ENCODE results near the gene CDKN2D. TPM values are rescaled to one million over a fixed set of nuclear protein-coding genes. Genes with fewer than 3 reads are reported as not detected.

CDKN2D gene
- 12.4 and 15.6 TPM in 2 replicates for total RNA-seq (2014; rRNA removed; shearing (Covaris generic))

DNA sequence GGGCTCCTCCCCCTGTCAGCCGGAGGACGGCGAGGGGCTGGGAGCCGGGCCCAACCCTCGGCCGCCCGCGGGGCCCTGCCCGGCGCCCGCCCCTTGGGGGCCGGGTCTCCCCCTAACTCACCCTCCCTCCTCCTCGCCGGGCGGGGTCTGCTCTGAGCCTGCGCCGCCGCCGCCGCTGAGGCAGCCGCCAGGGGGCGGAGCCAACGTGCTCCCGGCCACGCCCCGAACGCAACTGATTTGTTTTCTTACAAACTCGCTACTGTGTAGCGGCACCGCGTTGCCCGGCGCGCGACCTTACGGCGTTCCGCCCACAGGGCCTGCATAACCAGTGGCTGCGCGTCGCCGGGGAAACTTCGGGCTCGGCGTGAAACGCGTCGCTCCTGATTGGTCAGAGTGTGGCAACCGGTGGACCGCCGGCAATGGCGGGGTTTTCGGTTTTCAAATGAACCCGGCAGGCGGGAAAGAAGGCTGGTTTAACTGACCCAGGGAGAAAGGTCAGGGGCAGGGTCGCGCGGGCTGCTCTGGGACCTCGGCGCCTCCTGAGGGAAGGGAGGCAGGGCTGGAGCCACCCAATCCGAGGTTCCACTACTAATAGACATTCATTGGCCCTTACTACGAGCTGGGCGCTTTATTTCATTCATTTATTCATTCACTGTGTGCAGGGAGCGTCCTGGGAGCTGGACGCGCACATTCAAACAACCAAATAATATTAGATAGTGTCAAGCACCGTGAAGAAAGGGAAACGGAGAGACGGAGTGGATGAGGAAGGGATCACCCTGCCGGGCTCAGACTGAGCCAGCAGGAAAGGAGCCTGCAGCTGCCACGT is at the start of gene CDKN2D:
Gene CDKN2D (minus strand): TSS at position 154 of the 826 bp plus-strand sequence. CDS start 326 bp downstream, outside the sequence.
- peak; percentile 99 for DNase-seq (ENCODE audit: low spot score)
- in situ Hi-C loops (cut with HindIII; ENCODE audit: low sequenced_read_pairs) = no loop called here

DNA sequence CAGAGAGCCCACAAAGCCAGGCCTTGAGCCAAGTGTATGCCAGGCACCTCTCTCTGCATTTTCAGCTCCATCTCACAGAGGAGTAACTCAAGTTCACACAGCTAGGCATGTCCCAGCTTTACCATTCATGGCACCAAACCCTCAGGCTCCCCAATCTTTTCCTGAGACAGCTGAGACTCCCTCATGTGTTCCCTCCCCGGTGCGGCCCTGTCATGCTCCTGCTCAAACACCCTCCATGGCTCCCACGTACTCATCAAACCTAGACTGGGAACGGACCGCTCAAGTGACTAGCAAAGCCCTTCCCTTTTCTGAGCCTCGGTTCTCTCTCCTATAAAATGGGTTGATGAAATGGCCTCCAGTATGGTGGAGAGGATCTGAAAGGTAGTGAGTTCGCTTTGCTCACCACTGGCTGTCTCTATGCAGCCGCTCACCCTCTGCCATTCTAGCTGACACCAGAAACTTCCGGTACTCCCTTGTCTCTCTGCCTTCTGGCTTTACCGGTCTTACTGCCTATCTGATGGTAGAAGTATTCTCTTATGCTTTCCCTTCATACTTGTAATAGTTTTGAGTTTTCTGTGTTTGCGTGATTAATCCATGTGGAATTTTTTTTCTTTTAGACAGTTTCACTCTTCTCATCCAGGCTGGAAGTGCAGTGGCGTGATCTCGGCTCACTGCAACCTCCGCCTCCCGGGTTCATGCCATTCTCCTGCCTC is 48.8 kb upstream of the CDKN2D start:
- in situ Hi-C loops (cut with HindIII; ENCODE audit: low sequenced_read_pairs) = no loop called here
- DNase-seq (ENCODE audit: low spot score) = no peak

DNA sequence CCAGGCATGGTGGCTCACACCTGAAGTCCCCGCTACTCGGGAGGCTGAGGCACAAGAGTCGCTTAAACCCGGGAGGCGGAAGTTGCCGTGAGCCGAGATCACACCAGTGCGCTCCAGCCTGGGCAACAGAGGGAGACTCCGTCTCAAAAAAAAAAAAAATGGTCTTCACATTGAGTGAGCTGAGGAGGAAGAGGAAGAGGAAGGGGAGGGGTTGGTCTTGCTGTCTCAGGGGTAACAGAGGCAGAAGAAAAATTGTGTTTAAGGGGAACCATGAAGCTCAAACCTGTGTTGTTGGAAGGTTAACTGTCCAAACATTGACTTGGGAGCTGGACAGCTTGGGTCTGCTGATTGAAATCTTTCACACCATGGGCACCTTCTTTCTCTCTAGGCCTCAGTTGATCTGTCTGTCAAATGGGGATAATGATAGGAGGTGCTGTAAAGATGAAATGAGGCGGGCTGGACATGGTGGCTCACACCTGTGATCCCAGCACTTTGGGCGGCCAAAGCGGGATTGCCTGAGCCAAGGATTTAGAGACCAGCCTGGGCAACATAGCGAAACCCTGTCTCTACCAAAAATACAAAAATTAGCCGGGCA is 46.7 kb upstream of the CDKN2D start:
- DNase-seq (ENCODE audit: low spot score) = no peak
- in situ Hi-C loops (cut with HindIII; ENCODE audit: low sequenced_read_pairs) = no loop called here

DNA sequence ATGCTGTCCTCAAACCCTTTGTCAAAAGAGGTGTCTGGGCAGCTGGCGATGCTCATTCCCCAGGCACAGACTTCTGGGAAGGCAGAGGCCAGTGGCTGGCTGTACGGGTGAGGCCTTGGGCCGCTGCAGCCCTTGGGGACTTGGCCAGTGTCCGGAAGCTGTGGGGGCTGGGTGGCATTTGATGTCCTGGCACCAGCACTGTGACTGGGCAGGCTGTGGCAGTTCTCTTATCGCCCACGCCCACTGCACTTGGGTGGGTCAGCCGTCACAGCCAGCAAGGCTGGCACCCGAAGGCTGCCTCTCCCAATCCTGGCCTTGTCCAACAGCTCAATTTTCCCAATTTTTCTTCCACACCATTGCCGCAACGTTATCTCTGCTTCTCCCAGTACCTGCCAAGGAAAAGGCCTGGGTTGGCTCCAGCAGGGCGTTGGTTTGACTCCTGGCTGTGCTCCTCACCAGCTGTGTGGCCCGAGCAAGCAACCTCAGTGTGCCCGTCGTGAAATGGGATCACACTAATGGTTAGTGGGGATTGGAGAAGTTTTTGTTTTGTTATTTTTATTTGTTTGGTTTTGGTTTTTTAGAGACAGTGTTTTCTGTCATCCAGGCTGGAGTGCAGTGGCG is 43.8 kb upstream of the CDKN2D start:
- in situ Hi-C loops (cut with HindIII; ENCODE audit: low sequenced_read_pairs) = no loop called here

DNA sequence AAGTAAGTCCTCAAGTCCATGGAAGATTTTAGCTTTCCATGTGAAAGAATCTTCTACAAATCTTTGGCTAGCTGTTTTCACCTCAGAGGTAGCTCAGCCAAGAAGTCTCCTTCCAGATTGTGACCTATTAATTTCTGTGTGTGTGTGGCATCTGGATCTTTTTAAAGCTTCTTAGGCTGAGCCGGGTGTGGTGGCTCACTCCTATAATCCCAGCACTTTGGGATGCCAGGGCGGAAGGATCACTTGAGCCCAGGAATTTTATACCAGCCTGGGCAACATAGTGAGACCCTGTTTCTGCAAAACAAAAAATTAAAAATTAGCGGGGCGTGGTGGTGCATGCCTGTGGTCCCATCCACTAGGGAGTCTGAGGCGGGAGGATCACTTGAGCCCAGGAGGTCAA is 43.1 kb upstream of the CDKN2D start:
- in situ Hi-C loops (cut with HindIII; ENCODE audit: low sequenced_read_pairs) = no loop called here
- DNase-seq (ENCODE audit: low spot score) = peak; percentile 26

More for the DNA sequence above, 43.8 kb upstream of the CDKN2D start:
- DNase-seq (ENCODE audit: low spot score) = peak; percentile 17

DNA sequence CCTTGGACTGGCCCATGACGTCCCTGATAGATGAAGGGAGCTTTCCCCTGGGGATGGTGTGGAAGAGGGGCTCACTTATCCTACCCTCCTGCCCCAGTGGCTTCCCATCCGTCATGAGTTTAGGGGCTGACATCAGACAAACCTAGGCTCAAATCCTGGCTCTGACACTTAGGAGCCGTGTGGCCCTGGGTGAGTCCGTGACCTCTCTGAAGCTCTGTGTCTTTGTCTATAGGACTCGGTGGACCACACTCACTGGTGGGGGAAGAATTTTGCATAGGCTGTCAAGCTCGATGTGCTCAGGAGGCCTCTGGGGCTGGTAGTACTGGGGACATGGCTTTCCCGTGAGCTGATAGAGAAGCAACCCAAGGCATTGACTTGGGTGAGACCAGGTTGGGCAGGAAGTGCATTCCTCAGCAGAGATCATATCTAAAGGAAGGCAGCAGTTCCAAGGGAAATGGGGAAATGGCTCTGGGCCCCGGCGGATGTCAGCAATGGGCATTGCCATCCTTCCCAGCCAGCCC is 35.7 kb upstream of the CDKN2D start:
- no peak for DNase-seq (ENCODE audit: low spot score)
- in situ Hi-C loops (cut with HindIII; ENCODE audit: low sequenced_read_pairs) = no loop called here

DNA sequence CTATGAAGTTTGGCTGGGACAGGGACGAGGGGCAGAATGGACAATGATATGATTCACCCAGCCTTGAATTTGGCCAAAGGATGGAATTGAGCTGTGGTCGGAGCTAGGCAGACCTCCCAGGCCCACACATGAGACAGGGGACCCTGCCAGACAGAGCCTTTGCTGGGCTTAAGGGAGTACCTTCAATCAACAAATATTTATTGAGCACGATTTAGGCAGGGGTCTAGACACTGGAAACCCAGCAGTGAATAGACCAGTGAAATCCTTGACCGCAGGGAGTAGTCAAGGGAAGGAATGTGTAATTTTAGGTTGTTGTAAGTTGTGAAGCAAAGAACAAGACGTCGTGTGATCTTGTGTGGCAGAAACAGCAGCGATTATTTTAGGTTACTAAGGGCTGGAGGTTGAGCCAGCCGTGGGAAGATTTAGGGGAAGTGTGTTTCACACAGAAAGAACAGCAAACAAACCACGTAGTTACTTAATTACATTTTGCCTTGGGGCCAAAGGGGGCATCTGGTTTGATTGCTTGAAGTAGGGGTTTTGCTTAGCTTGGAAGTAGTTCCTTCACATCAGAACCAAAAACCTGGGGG is 35.2 kb upstream of the CDKN2D start:
- in situ Hi-C loops (cut with HindIII; ENCODE audit: low sequenced_read_pairs) = no loop called here
- DNase-seq (ENCODE audit: low spot score) = no peak

DNA sequence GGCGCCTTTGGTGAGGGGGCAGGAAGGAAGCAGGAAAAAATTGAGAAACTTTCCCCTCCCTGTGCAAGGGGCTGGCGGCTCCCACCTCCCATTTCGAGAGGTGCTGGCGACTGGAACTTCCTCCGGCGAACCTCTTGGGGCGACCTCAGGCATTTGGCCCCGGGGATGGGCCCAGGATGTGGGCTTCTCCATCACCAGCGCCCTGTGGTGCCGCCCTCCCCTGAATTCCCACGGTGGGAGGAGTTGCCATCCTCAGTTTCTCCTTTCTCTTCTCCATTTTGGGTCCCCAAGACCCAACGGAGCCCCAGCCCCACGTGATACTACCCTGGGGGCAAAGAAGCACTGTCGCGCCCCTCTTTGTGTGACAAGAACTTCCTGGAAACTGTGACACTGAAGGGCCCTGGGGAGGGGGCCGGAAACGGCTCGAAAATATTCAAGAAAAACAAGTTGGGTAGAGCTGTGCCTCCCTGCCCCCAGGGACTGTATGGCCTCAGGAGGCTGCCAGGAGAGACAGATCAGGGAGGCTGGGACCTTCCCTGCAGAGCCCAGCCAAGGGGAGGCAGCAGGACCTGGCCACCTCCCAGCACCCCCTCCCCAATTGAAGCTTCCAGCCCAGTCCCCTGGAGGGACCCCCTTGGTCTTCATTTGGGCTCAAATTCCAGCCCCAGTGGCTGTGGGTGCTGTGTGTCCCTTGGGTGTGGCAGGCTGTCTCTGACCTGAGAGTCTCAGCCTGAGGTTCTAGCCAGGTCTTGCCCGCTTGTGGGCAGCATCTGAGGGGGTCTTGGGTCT is 34.5 kb upstream of the CDKN2D start:
- no peak for DNase-seq (ENCODE audit: low spot score)
- in situ Hi-C loops (cut with HindIII; ENCODE audit: low sequenced_read_pairs) = no loop called here

DNA sequence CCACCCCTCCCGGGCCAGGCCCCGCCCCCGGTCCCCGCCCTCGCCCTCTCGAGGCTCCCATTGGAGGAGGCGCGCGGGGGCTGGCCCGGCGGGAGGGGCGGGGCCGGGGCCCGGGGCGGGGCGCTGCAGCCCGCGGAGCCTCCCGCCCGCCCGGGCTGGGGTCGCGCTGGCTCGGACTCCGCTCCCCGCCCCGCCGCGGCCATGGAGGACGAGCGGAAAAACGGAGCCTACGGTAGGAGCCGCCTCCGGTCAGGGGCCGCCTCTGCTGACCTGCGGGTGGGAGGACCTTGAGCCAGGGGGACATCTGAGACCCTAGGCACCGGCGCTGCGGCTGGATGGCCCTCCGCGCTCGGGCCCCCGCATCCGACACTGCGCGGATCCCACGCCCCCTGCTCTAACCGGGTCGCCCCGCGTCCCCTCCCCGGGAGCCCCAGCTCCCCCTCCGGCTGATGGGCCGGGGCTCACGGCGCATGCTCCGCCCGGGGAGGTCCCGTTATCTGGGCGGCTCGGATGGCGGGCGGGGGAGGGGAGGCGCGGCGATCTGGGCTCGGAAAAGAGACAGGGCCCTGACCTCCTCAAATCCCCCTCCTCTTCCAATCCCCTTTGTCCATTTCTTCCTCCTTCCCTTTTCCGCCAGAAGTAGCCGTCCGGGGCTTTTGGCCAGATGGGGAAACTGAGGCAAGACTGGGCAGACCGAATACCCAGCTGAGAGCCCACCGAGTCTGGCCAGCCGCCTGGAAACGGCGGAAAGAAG is 33.7 kb upstream of the CDKN2D start:
- DNase-seq (ENCODE audit: low spot score) = peak; percentile 83

DNA sequence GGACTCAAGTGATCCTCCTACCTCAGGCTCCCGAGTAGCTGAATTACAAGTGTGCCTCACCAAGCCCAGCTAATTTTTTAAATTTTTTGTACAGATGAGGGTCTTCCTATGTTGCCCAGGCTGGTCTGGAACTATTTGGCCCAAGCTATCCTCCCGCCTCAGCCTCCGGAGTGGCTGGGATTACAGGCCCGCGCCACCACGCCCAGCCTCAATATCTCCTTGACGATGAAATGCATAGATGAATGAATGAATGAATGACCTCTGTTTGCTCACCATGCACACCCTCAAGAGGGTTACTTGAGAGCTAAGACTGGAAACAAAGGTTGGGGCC is 33.2 kb upstream of the CDKN2D start:
- no peak for DNase-seq (ENCODE audit: low spot score)
- in situ Hi-C loops (cut with HindIII; ENCODE audit: low sequenced_read_pairs) = no loop called here

More for the DNA sequence above, 33.7 kb upstream of the CDKN2D start:
- in situ Hi-C loops (cut with HindIII; ENCODE audit: low sequenced_read_pairs) = no loop called here

DNA sequence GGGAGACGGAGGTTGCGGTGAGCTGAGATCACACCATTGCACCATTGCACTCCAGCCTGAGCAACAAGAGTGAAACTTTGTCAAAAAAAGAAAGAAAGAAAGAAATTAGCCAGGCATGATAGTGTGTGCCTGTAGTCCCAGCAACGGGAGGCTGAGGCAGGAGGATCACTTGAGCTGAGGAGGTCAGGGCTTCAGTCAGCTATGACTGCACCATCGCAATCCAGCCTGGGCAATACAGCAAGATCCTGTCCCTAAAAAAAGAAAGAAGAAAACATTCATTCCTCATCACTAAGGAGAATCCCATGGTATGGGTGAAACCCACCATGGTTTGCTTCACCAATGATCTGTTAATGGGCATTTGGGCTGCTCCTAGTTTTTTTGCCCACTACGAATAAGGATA is 31.4 kb upstream of the CDKN2D start:
- DNase-seq (ENCODE audit: low spot score) = no peak
- in situ Hi-C loops (cut with HindIII; ENCODE audit: low sequenced_read_pairs) = no loop called here

DNA sequence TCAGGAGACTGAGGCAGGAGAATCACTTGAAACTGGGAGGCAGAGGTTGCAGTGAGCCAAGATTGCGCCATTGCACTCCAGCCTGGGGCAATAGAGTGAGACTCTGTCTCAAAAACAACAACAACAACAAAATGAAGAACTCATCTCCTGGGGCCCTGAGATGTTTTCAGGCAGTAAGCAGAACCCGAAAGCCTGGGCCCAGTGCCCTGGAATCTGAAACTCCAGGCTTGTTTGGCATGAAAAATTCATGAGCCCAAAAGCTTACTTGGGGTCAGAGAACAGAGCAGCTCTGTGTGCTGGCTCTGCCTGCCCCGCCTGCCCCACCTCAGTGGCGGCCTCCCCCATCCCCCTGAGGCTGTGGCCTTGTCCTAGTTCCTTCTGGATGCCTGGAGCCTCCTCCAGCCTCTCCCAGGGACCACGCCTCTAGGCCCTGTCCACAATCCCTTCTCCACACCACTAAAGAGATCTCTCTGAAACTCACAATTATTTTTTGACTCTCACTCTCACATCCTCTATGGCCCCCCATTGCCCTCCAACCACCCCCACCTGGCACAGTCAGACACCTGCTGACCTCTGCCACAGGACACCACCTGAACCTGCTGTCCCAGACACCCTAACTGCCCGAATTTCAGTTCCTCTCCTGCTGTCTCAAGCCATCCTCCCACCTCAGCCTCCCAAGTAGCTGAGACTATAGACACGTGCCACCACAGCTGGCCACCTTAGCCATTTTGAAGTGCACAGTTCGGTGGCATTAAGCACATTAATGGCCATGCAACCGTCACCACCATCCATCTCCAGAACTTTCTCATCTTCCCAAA is 25.2 kb upstream of the CDKN2D start:
- in situ Hi-C loops (cut with HindIII; ENCODE audit: low sequenced_read_pairs) = no loop called here
- peak; percentile 22 for DNase-seq (ENCODE audit: low spot score)

DNA sequence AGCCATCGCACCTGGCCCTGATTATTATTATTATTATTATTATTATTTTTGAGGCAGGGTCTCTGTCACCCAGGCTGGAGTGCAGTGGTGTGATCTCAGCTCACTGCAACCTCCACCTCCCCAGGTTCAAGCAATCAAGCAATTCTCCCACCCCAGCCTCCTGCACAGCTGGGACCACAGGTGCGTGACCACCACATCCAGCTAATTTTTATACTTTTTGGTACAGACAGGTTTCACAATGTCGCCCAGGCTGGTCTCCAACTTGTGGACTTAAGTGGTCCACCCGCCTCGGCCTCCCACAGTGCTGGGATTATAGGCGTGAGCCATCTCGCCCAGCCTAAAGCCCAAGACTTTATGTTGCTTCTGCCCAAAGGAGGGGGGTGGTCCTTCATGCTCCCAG is 24.4 kb upstream of the CDKN2D start:
- in situ Hi-C loops (cut with HindIII; ENCODE audit: low sequenced_read_pairs) = no loop called here
- no peak for DNase-seq (ENCODE audit: low spot score)

DNA sequence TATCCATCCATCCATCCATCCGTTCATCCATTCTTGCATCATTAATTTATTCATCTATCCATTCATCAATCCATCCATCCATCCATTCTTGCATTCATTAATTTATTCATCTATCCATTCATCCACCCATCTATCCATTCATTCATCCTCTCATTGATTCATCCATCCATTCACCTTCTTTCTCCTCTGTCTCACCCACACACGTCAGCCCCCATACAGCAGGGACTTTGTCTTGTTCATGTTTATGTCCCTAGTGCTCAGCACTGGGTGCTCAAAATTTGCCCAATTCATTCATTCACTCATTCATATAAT is 19.0 kb upstream of the CDKN2D start:
- in situ Hi-C loops (cut with HindIII; ENCODE audit: low sequenced_read_pairs) = no loop called here
- DNase-seq (ENCODE audit: low spot score) = no peak

DNA sequence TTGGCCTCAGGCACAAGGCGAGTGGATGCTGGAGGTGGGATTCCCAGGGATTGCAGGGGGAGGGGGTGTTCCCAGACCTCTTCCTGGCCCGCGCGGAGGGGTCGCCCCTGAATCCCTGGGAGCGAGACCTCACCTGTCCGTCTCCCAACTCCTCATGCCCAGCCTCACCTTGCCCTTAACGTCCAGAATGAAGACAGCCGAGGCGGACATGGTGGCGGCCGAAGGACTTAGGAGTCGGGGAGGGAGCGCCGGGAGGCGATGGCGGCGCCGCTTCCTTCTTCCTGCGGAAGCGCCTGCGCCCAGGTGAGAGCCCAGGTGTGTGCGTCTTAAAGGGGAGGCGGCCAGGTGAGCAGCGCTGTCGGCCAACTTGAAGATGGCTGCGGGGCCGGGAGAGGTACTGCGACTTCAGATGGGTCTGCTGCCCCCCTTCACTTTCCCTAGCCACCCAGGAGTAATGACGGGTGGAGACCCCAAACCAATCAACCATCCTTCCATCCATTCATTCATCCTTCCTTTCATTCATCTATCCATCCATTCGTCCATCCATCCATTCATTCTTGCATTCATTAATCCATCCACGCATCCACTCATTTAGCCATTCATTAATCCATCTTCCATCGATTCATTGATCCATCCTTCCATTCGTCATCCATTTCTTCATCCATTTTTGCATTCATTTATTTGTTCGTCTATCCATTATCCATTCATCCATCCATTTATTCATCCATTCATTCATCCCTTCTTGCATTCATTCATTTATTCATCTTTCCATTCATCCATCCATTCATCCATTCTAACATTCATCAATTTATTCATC is 18.5 kb upstream of the CDKN2D start, which contains the start of gene AP1M2:
Gene AP1M2 (minus strand): TSS at position 291 of the 817 bp plus-strand sequence. CDS start 81 bp downstream, at position 210.
- in situ Hi-C loops (cut with HindIII; ENCODE audit: low sequenced_read_pairs) = no loop called here
- DNase-seq (ENCODE audit: low spot score) = no peak

DNA sequence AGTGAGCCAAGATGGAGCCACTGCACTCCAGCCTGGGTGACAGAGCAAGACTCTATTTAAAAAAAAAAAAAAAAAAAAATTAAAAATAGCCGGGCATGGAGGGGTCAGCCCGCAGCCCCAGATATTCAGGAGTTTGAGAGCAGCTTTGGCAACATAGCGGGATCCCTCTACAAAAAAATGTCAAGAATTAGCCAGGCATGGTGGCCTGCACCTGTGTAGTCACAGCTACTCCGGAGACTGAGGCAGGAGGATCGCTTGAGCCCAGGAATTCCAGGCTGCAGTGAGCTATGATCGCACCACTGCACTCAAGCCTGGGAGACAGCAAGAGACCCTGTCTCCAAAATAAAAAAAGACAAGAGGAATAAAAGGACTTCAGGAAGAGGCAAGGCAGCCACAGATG is 17.6 kb upstream of the CDKN2D start:
- DNase-seq (ENCODE audit: low spot score) = no peak
- in situ Hi-C loops (cut with HindIII; ENCODE audit: low sequenced_read_pairs) = no loop called here

Measured in G401 (cell line).